GM12892 (cell line): ENCODE results near the gene VPS4A.

Experiments
- DNase-seq: peaks from one replicate; pipeline ENCODE4 v3.0.0; 2011; ENCODE audit not compliant: insufficient read length
- FAIRE-seq: peaks from 2 replicates; lab custom pipeline; 2011; peaks lifted over from hg19 to GRCh38; lab: Jason Lieb, UNC
- POLR2A ChIP-seq: IDR thresholded peaks from 2 replicates; pipeline ENCODE4 v1.6.1; 2011; ENCODE audit warnings: low read depth, low read length, control low read depth
- POLR2AphosphoS5 ChIP-seq: IDR thresholded peaks from 2 replicates; pipeline ENCODE4 v1.6.1; 2011; ENCODE audit warnings: low read depth, low read length, control low read depth
- TAF1 ChIP-seq: IDR thresholded peaks from 2 replicates; pipeline ENCODE4 v1.6.1; 2011; ENCODE audit warnings: low read depth, mild to moderate bottlenecking, control low read depth, low read length, borderline replicate concordance

The VPS4A gene

GRCh38 chr16:69321080-69321479 lies 9.9 kb downstream of the VPS4A start:
- no peak for TF ChIP-seq POLR2AphosphoS5
- no peak for TF ChIP-seq TAF1
- no peak for TF ChIP-seq POLR2A
- DNase-seq (no peak), FAIRE-seq (no peak)

- no peak for TF ChIP-seq POLR2AphosphoS5
- TF ChIP-seq TAF1, result no peak
- TF ChIP-seq POLR2A, result no peak
- FAIRE-seq (no peak), DNase-seq (no peak)
These were observed 11.2 kb downstream of the VPS4A start for GRCh38 chr16:69322343-69322742.

GRCh38 chr16:69323415-69323814 lies 12.3 kb downstream of the VPS4A start:
- FAIRE-seq (no peak), DNase-seq (no peak)
- TF ChIP-seq TAF1 (no peak), POLR2A (no peak), POLR2AphosphoS5 (no peak)

- DNase-seq (no peak), FAIRE-seq (no peak)
- TF ChIP-seq TAF1, result no peak
- TF ChIP-seq POLR2AphosphoS5, result peak; percentile 42; the same call in 1 of the 2 replicates
- TF ChIP-seq POLR2A, result peak; percentile 6; the same call in 1 of the 2 replicates
These were observed 12.9 kb downstream of the VPS4A start for GRCh38 chr16:69324013-69324531.

- no peak for DNase-seq
- TF ChIP-seq POLR2AphosphoS5 (peak; percentile 53; the same call in 1 of the 2 replicates), TAF1 (no peak), POLR2A (no peak)
- no peak for FAIRE-seq
These were observed 13.6 kb downstream of the VPS4A start for GRCh38 chr16:69324585-69325253.

- DNase-seq, result no peak
- FAIRE-seq, result no peak
- TF ChIP-seq POLR2A (no peak), POLR2AphosphoS5 (no peak), TAF1 (no peak)
These were observed 14.6 kb downstream of the VPS4A start for GRCh38 chr16:69325784-69326171.

GRCh38 chr16:69326172-69326873 lies 15.2 kb downstream of the VPS4A start:
- no peak for TF ChIP-seq POLR2A
- TF ChIP-seq TAF1, result no peak
- TF ChIP-seq POLR2AphosphoS5, result no peak; the same call in 1 of the 2 replicates
- FAIRE-seq, result no peak
- no peak for DNase-seq

GRCh38 chr16:69327585-69328310 lies 16.6 kb downstream of the VPS4A start:
- FAIRE-seq (no peak), DNase-seq (no peak)
- no peak for TF ChIP-seq POLR2AphosphoS5
- no peak for TF ChIP-seq POLR2A
- TF ChIP-seq TAF1, result no peak

- no peak for DNase-seq
- TF ChIP-seq POLR2AphosphoS5 (0 out of 2 replicates have a peak, but pooled peaks have one; percentile 9), TAF1 (no peak)
- no peak for FAIRE-seq
These were observed 17.7 kb downstream of the VPS4A start for GRCh38 chr16:69328854-69329316.

GRCh38 chr16:69329369-69330285 lies 18.5 kb downstream of the VPS4A start:
- DNase-seq (peak; percentile 54), FAIRE-seq (no peak)
- TF ChIP-seq POLR2AphosphoS5 (no peak), POLR2A (no peak), TAF1 (no peak)
